ENCODE results near the gene DDA1.

DNA sequence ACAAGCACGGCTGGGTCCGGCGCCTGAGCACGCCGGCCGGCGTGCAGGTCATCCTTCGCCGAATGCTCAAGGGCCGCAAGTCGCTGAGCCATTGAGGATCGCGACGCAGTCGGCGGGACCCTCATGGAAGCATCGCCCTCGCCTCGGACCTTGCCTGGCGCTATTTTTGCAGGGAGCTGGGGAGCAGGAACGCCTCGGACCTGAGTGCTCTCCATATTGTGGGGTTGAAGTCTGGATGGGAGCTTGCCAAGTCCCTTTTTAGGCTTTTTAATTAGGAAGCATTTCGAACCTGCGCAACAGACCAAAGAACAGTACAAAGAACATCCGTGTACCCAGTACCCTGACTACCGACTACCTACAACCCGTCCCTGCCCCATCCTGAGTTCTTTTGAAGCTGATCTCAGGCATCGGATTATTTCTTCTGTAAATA, 3.1 kb upstream of the DDA1 start:
- TF ChIP-seq CTCF (conservative IDR thresholded peaks at IDR 0.05) (no peak), EZH2 (IDR thresholded peaks at IDR 0.05; ENCODE audit: low read depth) (no peak)

Data from PC-9 (cell line).